ENCODE measurements around the gene RYR3.

The RYR3 gene

DNA sequence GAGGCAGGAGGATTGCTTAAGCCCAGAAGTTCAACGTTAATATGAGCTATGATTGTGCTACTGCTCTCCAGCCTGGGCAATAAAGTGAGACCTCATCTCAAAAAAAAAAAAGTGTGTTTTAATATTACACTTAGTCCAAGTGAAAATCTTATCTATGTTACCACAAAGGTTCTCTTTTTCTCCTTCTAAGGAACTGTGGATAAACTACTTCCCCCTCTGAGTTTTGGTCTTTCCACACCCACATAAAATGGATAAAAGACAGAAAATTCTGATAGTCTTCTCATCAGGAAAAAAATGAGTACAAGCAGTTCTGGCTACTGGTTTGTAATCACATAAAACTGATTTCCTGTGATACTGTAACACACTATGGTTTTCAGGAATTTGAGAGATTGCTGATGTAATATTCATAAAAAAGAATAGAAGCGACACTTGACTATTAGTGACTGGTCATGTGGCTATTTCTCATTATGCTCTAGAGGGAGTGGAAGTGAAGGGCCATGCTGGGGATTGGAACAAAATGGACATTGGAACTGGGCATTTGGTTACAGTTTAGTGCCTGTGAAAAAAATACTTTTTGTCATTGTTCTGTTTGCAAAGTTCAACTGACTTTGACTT, 68.2 kb downstream of the RYR3 start:
- no peak overlapping the region for H3K4me3 ChIP-seq (ENCODE audit: low read length)
- no peak for TF ChIP-seq CTCF (conservative IDR thresholded peaks at IDR 0.05; ENCODE audit: low read depth, low read length)
- DNase-seq (ENCODE audit: low read depth): no peak

DNA sequence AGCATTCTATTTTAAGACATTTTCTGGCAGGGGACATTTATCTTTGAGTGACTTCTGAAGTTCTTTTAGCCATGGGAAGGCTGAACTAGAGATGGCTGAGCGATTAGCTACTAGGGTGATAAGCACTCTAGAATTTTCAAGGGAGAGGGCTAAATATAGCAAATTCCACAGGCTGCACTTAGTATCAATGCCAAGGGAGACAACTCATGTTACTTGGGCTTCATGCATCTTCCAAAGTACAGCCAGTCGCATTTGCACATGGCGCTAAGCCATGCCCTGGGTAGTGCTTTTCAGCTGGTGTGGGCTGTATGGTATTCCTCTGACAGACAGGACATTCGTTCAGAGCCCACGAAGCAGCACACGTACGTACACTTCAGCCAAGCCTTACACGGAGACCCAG, 69.6 kb downstream of the RYR3 start:
- H3K4me3 ChIP-seq (ENCODE audit: low read length): no peak overlapping the region
- TF ChIP-seq CTCF (conservative IDR thresholded peaks at IDR 0.05; ENCODE audit: low read depth, low read length): no peak
- DNase-seq (ENCODE audit: low read depth): no peak

DNA sequence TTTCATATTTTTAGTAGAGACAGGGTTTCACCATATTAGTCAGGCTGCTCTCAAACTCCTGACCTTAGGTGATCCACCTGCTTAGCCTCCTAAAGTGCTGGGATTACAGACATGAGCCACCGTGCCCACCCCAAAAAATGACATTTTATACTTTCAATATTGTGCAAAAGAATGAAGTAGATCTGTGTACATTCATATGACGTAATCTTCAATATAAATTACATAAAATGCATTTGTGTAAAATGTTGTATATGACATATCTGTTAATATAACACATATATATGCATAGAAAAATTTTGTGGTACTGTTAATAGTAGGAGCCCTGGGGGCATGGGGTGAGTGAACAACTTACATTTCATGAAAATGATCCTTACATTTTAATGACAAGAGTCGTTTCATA, 71.7 kb downstream of the RYR3 start:
- TF ChIP-seq CTCF (conservative IDR thresholded peaks at IDR 0.05; ENCODE audit: low read depth, low read length): no peak
- H3K4me3 ChIP-seq (ENCODE audit: low read length): no peak overlapping the region
- DNase-seq (ENCODE audit: low read depth): no peak

- H3K4me3 ChIP-seq (ENCODE audit: low read length): no peak overlapping the region
- TF ChIP-seq CTCF (conservative IDR thresholded peaks at IDR 0.05; ENCODE audit: low read depth, low read length): no peak
- DNase-seq (ENCODE audit: low read depth): no peak
Observed at GRCh38 chr15:33384307-33384706, 73.5 kb downstream of the RYR3 start.

DNA sequence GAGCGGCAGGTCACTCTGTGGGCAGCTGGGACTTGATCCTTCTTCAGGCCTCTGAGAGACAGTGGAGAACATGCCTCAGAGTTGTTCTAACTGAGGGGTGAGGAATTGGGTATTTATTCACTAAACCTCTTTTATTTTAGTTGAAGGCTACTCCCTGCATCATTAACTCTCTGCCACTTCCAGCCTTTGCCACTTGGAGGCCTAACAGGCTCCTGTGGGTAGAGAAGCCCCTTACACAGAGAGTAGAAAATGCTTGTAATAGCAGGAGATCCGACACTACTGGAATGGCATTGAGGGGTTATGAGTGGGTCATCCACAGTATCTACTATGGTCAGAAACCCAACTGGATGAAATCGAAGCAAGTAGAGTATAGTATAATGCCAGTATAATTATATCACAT, 81.7 kb downstream of the RYR3 start:
- no peak overlapping the region for H3K4me3 ChIP-seq (ENCODE audit: low read length)
- DNase-seq (ENCODE audit: low read depth): no peak
- no peak for TF ChIP-seq CTCF (conservative IDR thresholded peaks at IDR 0.05; ENCODE audit: low read depth, low read length)

- no peak for DNase-seq (ENCODE audit: low read depth)
- no peak overlapping the region for H3K4me3 ChIP-seq (ENCODE audit: low read length)
- TF ChIP-seq CTCF (conservative IDR thresholded peaks at IDR 0.05; ENCODE audit: low read depth, low read length): no peak
Observed at GRCh38 chr15:33393546-33393945, 82.8 kb downstream of the RYR3 start.

DNA sequence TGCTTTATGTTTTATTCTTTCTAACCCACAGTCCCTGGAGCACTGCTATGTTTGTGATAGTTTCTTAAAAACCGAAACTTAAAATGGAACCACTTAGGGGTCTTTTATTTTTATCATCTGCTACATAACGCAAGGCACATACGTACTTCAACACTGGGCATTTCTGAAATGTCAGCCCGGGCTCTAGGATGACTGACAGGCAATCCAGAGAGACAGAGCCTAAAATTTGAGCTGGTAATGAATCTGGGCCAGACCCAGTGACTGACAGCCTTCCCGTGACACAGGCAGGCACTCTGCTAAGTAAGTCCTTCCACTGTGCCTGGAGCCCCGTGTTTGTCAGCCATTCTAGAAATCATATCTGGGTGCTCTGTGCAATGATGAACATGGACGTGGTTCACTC, 84.6 kb downstream of the RYR3 start:
- no peak for DNase-seq (ENCODE audit: low read depth)
- no peak overlapping the region for H3K4me3 ChIP-seq (ENCODE audit: low read length)
- no peak for TF ChIP-seq CTCF (conservative IDR thresholded peaks at IDR 0.05; ENCODE audit: low read depth, low read length)
